ENCODE measurements around the gene DNAJC16.

The DNAJC16 gene

GRCh38 chr1:15570861-15571260 is 44.2 kb downstream of the DNAJC16 start:
- H3K36me3 ChIP-seq (ENCODE audit: insufficient read depth, low read length): peaks cover 63% of the 10 kb centered on the region
- H3K27ac ChIP-seq (ENCODE audit: low read depth, low read length): no peak overlapping the region
- H3K9ac ChIP-seq (ENCODE audit: low read depth, low read length): no peak overlapping the region
- 86% methylated on average over 1 of the region's 1 CpG for WGBS
- H3K4me3 ChIP-seq (ENCODE audit: low read length): no peak overlapping the region
- no peaks in the 10 kb centered on the region for H3K27me3 ChIP-seq (ENCODE audit: insufficient read depth, low read length)
- H3K9me3 ChIP-seq (ENCODE audit: insufficient read depth, low read depth, low read length): no peaks in the 10 kb centered on the region
- peaks cover 3% of the 10 kb centered on the region; the same call in 1 of the 2 replicates for H3K4me1 ChIP-seq (ENCODE audit: insufficient read depth, low read length)

DNA sequence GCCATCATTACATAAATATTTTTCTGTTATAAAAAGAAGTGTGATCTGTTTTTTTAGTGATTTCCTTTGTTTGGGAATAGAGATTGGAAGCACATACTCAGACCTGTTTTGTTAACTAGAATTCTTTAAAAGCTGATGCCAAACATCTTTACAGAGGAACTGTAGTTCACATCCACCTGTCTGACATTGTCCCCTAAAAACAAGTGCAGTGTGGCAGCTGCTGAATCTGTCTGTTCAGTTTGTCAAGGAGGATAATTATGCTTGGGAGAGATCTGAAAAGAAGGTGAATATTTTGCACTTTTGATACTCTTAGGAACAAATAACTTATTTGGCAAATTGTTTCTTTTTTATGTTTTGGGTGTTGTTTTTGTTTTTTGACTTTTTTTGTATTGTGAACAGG is 44.6 kb downstream of the DNAJC16 start:
- Histone ChIP-seq H3K27ac (ENCODE audit: low read depth, low read length) (no peak overlapping the region), H3K9ac (ENCODE audit: low read depth, low read length) (no peak overlapping the region)

DNA sequence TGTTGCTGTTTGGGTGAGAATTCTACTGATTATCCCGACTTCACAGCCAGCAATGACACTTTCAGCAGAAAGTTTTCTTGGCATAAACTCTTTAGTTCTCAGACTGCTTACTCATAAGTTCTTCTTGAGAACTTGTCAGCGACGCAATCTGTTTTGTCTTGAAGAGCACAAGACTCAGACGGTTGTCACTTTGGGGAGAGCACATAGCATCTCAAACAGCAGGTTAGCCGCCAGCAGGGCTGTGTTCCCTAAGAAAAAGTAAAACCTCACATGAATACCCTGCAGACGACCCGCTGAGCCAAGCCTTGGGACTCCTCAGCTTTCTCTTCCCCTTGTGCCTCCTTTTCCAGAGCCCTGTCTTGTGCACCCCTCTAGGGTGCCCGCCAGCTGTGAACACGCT is 46.8 kb downstream of the DNAJC16 start:
- Histone ChIP-seq H3K9me3 (ENCODE audit: insufficient read depth, low read depth, low read length) (no peaks in the 10 kb centered on the region), H3K27me3 (ENCODE audit: insufficient read depth, low read length) (no peaks in the 10 kb centered on the region), H3K4me3 (ENCODE audit: low read length) (no peak overlapping the region), H3K27ac (ENCODE audit: low read depth, low read length) (peak overlapping the region; percentile 13; the same call in 1 of the 2 replicates), H3K9ac (ENCODE audit: low read depth, low read length) (no peak overlapping the region), H3K36me3 (ENCODE audit: insufficient read depth, low read length) (peaks cover 37% of the 10 kb centered on the region), H3K4me1 (ENCODE audit: insufficient read depth, low read length) (peaks cover 3% of the 10 kb centered on the region; the same call in 1 of the 2 replicates)
- 85% methylated on average over 9 of the region's 9 CpGs for WGBS

More for the DNA sequence above, 44.6 kb downstream of the DNAJC16 start:
- H3K9me3 ChIP-seq (ENCODE audit: insufficient read depth, low read depth, low read length): no peaks in the 10 kb centered on the region
- H3K36me3 ChIP-seq (ENCODE audit: insufficient read depth, low read length): peaks cover 59% of the 10 kb centered on the region
- no peak overlapping the region for H3K4me3 ChIP-seq (ENCODE audit: low read length)
- H3K4me1 ChIP-seq (ENCODE audit: insufficient read depth, low read length): peaks cover 3% of the 10 kb centered on the region; the same call in 1 of the 2 replicates
- H3K27me3 ChIP-seq (ENCODE audit: insufficient read depth, low read length): no peaks in the 10 kb centered on the region

- no peak overlapping the region for H3K4me3 ChIP-seq (ENCODE audit: low read length)
- H3K36me3 ChIP-seq (ENCODE audit: insufficient read depth, low read length): peaks cover 24% of the 10 kb centered on the region
- H3K27me3 ChIP-seq (ENCODE audit: insufficient read depth, low read length): no peaks in the 10 kb centered on the region
- H3K9me3 ChIP-seq (ENCODE audit: insufficient read depth, low read depth, low read length): no peaks in the 10 kb centered on the region
- no peak overlapping the region for H3K27ac ChIP-seq (ENCODE audit: low read depth, low read length)
- 96% methylated on average over 6 of the region's 6 CpGs for WGBS
- H3K4me1 ChIP-seq (ENCODE audit: insufficient read depth, low read length): peaks cover 9% of the 10 kb centered on the region; the same call in 1 of the 2 replicates
- H3K9ac ChIP-seq (ENCODE audit: low read depth, low read length): no peak overlapping the region
These were observed 48.1 kb downstream of the DNAJC16 start for GRCh38 chr1:15574741-15575140.

DNA sequence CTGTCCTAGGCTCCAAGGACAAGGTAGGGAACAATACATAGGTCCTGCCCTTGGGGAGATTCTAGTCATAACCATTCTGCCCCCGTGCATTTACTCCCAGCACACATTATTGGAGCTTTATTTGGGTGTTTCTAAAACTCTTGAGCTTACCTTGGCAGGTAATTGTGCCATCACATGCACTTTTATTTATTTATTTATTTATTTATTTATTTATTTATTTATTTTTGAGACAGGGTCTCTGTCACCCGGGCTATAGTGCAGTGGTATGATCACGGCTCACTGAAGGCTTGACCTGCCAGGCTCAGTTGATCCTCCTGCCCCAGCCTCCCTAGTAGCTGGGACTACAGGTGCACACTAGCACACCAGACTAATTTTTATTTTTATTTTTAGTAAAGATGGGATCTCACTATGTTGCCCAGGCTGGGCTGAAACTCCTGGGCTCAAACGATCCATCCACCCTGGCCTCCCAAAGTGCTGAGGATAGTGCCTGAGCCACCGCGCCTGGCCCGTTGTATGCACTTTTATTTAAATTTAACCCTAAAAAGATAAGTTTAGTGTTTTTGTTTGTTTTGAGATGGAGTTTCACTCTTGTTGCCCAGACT is 49.0 kb downstream of the DNAJC16 start:
- Histone ChIP-seq H3K9me3 (ENCODE audit: insufficient read depth, low read depth, low read length) (no peaks in the 10 kb centered on the region), H3K4me3 (ENCODE audit: low read length) (no peak overlapping the region), H3K4me1 (ENCODE audit: insufficient read depth, low read length) (peaks cover 11% of the 10 kb centered on the region; the same call in 1 of the 2 replicates), H3K27ac (ENCODE audit: low read depth, low read length) (no peak overlapping the region), H3K9ac (ENCODE audit: low read depth, low read length) (no peak overlapping the region), H3K36me3 (ENCODE audit: insufficient read depth, low read length) (peaks cover 16% of the 10 kb centered on the region), H3K27me3 (ENCODE audit: insufficient read depth, low read length) (no peaks in the 10 kb centered on the region)
- WGBS: 97% methylated on average over 6 of the region's 7 CpGs

- WGBS: 94% methylated on average over 4 of the region's 4 CpGs
- H3K27ac ChIP-seq (ENCODE audit: low read depth, low read length): no peak overlapping the region
- no peak overlapping the region for H3K4me3 ChIP-seq (ENCODE audit: low read length)
- peaks cover 11% of the 10 kb centered on the region; the same call in 1 of the 2 replicates for H3K4me1 ChIP-seq (ENCODE audit: insufficient read depth, low read length)
- no peak overlapping the region for H3K9ac ChIP-seq (ENCODE audit: low read depth, low read length)
- peaks cover 4% of the 10 kb centered on the region; the same call in 1 of the 2 replicates for H3K36me3 ChIP-seq (ENCODE audit: insufficient read depth, low read length)
- no peaks in the 10 kb centered on the region for H3K27me3 ChIP-seq (ENCODE audit: insufficient read depth, low read length)
- no peaks in the 10 kb centered on the region for H3K9me3 ChIP-seq (ENCODE audit: insufficient read depth, low read depth, low read length)
These were observed 51.0 kb downstream of the DNAJC16 start for GRCh38 chr1:15577691-15578090.

DNA sequence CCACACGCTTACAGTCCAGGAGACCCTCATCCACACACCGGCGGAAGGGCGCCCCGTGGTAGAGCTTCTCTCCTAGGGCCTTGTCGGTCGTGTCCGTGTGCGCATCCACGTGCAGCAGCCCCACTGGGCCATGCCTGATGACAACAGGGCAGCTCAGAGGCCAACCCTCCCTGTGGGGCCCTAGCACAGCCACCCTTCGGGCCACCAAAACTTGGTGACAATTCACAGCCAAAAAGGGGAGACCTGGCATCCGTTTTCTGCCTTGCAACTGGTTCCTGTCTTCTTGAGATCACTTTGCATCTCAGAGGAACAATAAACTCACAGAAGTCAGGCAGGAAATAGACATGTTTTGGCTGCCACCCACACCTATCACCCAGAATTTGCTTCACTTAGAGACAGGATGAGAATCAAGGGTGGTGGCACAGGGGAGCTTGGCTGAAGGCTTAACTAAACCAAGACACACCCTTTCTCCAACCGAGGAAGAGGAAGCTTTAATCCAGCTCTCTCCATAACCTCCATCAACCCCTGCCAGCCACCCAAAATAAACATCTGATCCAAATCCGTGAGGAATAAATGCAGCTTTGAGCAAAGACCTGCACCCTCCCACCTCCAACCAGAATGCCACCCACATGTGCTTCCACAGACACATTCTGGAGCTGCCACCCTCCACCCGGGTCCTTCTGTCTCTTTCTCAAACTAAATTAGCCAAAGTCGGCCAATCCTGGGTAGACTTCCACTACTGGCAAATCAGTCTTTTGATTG is 52.5 kb downstream of the DNAJC16 start:
- Histone ChIP-seq H3K27ac (ENCODE audit: low read depth, low read length) (no peak overlapping the region), H3K9ac (ENCODE audit: low read depth, low read length) (no peak overlapping the region), H3K4me1 (ENCODE audit: insufficient read depth, low read length) (peaks cover 8% of the 10 kb centered on the region; the same call in 1 of the 2 replicates), H3K9me3 (ENCODE audit: insufficient read depth, low read depth, low read length) (no peaks in the 10 kb centered on the region), H3K27me3 (ENCODE audit: insufficient read depth, low read length) (no peaks in the 10 kb centered on the region), H3K36me3 (ENCODE audit: insufficient read depth, low read length) (peaks cover 4% of the 10 kb centered on the region; the same call in 1 of the 2 replicates), H3K4me3 (ENCODE audit: low read length) (no peak overlapping the region)
- 91% methylated on average over 16 of the region's 16 CpGs for WGBS

DNA sequence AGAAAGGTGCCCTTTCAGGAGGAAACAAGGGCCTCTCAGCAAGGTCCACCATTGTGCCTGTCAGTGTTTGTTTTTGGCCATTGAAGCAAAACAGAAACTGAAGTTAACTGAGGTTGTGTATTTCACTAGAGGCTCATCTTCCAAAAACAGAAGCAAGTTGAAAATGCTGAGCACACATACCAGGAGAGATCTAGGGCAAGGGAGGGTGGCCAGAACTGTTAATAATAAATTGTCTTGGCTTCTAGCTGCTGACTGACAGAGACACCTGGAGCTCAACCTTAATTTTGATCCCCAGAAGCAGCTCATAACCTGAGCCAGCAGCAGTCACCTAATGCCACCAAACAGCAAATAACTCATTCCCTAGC is 53.0 kb downstream of the DNAJC16 start:
- no peak overlapping the region for H3K4me3 ChIP-seq (ENCODE audit: low read length)
- no peak overlapping the region for H3K27ac ChIP-seq (ENCODE audit: low read depth, low read length)
- H3K4me1 ChIP-seq (ENCODE audit: insufficient read depth, low read length): peaks cover 8% of the 10 kb centered on the region; the same call in 1 of the 2 replicates
- peaks cover 4% of the 10 kb centered on the region; the same call in 1 of the 2 replicates for H3K36me3 ChIP-seq (ENCODE audit: insufficient read depth, low read length)
- no peak overlapping the region for H3K9ac ChIP-seq (ENCODE audit: low read depth, low read length)
- H3K27me3 ChIP-seq (ENCODE audit: insufficient read depth, low read length): no peaks in the 10 kb centered on the region
- no peaks in the 10 kb centered on the region for H3K9me3 ChIP-seq (ENCODE audit: insufficient read depth, low read depth, low read length)

DNA sequence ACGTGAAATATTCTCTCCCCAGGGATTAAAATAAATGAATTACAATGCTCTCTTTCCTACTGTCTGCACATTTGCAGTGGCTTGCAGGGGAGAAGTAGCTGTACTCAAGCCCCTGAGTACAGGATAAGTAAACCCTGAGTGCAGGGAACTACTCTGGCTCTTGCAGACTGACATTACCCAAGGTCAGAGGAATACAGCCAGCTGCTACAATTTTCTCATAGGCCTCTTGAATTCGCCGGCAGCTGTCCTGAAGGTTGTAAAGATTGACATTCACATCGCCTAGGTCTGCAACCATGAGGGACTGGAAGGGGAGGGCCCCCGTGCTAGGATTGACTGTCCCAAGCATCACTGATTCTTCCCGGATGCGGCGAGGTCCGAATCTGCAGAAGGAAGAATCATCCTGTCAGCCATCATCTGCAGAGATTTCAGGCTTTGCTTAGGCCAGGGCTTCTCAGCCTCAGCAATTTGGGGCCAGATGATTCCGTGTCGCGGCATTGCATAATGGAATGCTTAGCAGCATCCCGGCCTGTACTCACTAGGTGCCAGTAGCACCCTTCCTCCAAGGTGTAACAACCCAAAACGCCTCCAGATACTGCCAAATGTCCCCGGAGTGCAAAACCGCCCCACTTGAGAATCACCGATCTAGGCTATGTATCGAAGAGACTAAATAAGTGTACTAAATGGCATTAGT is 56.5 kb downstream of the DNAJC16 start:
- H3K27ac ChIP-seq (ENCODE audit: low read depth, low read length): no peak overlapping the region
- H3K4me3 ChIP-seq (ENCODE audit: low read length): no peak overlapping the region
- H3K4me1 ChIP-seq (ENCODE audit: insufficient read depth, low read length): peaks cover 8% of the 10 kb centered on the region; the same call in 1 of the 2 replicates
- no peak overlapping the region for H3K9ac ChIP-seq (ENCODE audit: low read depth, low read length)
- H3K36me3 ChIP-seq (ENCODE audit: insufficient read depth, low read length): peaks cover under 1% of the 10 kb centered on the region; the same call in 1 of the 2 replicates
- H3K9me3 ChIP-seq (ENCODE audit: insufficient read depth, low read depth, low read length): no peaks in the 10 kb centered on the region
- no peaks in the 10 kb centered on the region for H3K27me3 ChIP-seq (ENCODE audit: insufficient read depth, low read length)
- 91% methylated on average over 18 of the region's 18 CpGs for WGBS

DNA sequence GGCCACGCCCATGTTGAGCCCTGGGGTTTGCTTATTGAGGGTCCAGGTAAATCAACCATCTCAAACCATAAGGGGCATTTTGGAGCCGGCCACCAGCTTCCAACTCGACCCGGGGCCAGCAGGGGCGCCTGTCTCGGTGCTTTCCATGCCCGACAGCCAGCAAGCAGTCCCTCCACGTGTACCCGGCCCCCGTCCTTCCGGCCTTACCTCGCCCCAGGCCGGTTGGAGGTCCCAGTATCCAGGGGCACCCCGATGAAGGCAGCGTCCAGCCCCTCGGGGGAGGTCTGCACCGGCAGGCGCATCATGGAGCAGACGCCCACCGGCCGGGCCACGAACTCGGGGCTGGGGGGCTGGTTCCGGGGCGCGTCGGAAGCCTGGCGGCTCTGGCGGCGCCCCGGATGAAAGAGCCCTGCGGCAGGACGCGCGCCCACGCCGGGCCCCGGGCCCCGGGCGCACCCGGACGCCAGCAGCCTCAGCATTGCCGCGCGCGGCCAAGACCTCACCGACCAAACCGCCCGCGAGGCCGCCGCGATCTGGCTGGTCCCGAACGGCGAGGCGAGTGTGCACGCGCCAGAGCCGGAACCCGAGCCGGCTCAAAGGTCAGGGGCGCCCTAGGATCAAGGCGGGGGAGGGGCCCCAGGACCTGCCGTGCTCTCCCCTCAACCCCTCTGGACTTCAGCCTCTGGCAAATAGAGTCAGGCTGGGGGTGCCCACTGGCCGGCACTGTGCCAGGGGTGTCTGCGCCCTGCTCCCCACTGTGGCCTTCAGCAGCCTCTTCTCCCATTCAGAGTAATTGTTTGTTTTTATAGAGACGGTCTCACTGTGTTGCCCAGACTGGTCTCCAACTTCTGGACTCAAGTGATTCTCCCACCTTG is 58.1 kb downstream of the DNAJC16 start, which contains the start of gene AGMAT:
Gene AGMAT (minus strand): TSS at position 563 of the 875 bp plus-strand sequence. CDS start 84 bp downstream, at position 479.
- no peaks in the 10 kb centered on the region for H3K27me3 ChIP-seq (ENCODE audit: insufficient read depth, low read length)
- WGBS: 4% methylated on average over 68 of the region's 68 CpGs
- peak within 1 kb of the TSS; percentile 91 for H3K9ac ChIP-seq (ENCODE audit: low read depth, low read length)
- H3K4me3 ChIP-seq (ENCODE audit: low read length): peak within 1 kb of the TSS; percentile 72
- peaks cover 2% of the 10 kb centered on the region; the same call in 1 of the 2 replicates for H3K4me1 ChIP-seq (ENCODE audit: insufficient read depth, low read length)
- peak within 1 kb of the TSS; percentile 71 for H3K27ac ChIP-seq (ENCODE audit: low read depth, low read length)
- H3K9me3 ChIP-seq (ENCODE audit: insufficient read depth, low read depth, low read length): no peaks in the 10 kb centered on the region
- H3K36me3 ChIP-seq (ENCODE audit: insufficient read depth, low read length): peaks cover 3% of the 10 kb centered on the region; the same call in 1 of the 2 replicates

Measured in HUES64 (cell line).